ENCODE data around the gene CARD11. TPM values are rescaled to one million over a fixed set of nuclear protein-coding genes. Genes with fewer than 3 reads are reported as not detected.
A peak's percentile ranks its signal among the peaks of the same experiment; 100 is the strongest.

CARD11 gene
- total RNA-seq, 2 experiments from 2014 or later, result 163 TPM

- ChIA-PET CTCF (no interaction called here), POLR2A (interaction anchor here (1.3 kb wide), 1 partner anchor 160 kb away, joined by 4 read pairs; no protein-coding TSS in a partner anchor)
- Mint-ChIP-seq H3K27me3 (no peaks in the 10 kb centered on the region), H3K27ac (no peak overlapping the region), H3K4me3 (no peak overlapping the region), H3K36me3 (ENCODE audit: low read depth) (peaks cover 89% of the 10 kb centered on the region), H3K9me3 (peaks cover 20% of the 10 kb centered on the region), H3K4me1 (peaks cover 82% of the 10 kb centered on the region)
- DNase-seq, result no peak
Measured at GRCh38 chr7:2953099-2953498, 90.6 kb downstream of the CARD11 start.

DNA sequence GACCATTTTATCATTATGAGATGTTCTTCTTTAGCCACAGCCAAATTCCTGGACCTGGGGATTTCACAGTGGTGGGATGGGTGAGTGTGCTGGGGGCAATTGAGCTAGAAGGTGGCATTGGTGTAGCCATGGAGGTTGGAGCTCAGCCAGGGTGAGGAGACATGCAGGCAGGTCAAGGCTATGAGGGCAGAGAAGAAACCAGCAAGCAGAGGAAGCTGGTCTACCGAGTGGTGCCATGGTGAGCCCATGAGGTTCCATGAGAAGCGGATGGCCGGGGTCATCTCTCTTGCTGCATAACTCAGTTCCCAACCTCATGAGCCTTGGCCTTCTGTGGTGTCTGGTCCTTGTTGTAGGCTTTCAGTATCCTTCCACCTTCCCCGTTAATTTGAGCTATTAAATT, 91.4 kb downstream of the CARD11 start:
- no peak for DNase-seq
- H3K4me3 Mint-ChIP-seq, result no peak overlapping the region
- peaks cover 20% of the 10 kb centered on the region for H3K9me3 Mint-ChIP-seq
- H3K36me3 Mint-ChIP-seq (ENCODE audit: low read depth), result peaks cover 90% of the 10 kb centered on the region
- peaks cover 78% of the 10 kb centered on the region for H3K4me1 Mint-ChIP-seq
- CTCF ChIA-PET, result interaction anchor here (0.6 to 1.0 kb wide), 3 partner anchors 57 to 203 kb away, joined by 3 to 4 read pairs (median 4); no protein-coding TSS in a partner anchor
- no peaks in the 10 kb centered on the region for H3K27me3 Mint-ChIP-seq
- POLR2A ChIA-PET, result interaction anchor here (1.3 kb wide), 1 partner anchor 161 kb away, joined by 4 read pairs; no protein-coding TSS in a partner anchor
- H3K27ac Mint-ChIP-seq, result no peak overlapping the region

GRCh38 chr7:2950578-2950977, 93.1 kb downstream of the CARD11 start:
- H3K9me3 Mint-ChIP-seq, result peaks cover 20% of the 10 kb centered on the region
- H3K36me3 Mint-ChIP-seq (ENCODE audit: low read depth), result peaks cover 97% of the 10 kb centered on the region
- H3K27me3 Mint-ChIP-seq, result no peaks in the 10 kb centered on the region
- no peak overlapping the region for H3K4me3 Mint-ChIP-seq
- no peak for DNase-seq
- peaks cover 62% of the 10 kb centered on the region for H3K4me1 Mint-ChIP-seq
- ChIA-PET POLR2A (no interaction called here), CTCF (no interaction called here)
- H3K27ac Mint-ChIP-seq, result no peak overlapping the region

DNA sequence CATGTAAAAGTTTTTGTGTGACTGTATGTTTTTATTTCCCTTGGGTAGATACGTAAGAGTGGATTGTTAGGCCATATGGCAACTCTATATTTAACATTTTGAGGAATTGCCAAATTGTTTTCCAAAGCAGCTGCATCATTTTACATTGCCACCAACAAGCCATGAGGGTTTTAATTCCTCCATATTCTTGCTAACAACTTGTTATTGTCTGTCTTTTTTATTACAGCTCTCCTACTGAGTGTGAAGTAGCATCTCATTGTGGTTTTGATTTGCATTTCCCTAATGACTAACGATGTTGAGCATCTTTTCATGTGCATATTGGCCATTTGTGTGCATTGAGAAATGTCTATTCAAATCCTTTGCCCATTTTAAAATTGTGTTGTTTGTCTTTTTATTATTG, 94.9 kb downstream of the CARD11 start:
- Mint-ChIP-seq H3K27me3 (no peaks in the 10 kb centered on the region), H3K9me3 (peaks cover 20% of the 10 kb centered on the region), H3K36me3 (ENCODE audit: low read depth) (peaks cover 97% of the 10 kb centered on the region), H3K4me1 (peaks cover 45% of the 10 kb centered on the region), H3K27ac (no peak overlapping the region), H3K4me3 (no peak overlapping the region)
- POLR2A ChIA-PET, result interaction anchor here (1.5 kb wide), 1 partner anchor 20 kb away, joined by 3 read pairs; no protein-coding TSS in a partner anchor
- DNase-seq, result no peak
- CTCF ChIA-PET, result no interaction called here

- peak; percentile 6 for DNase-seq
- Mint-ChIP-seq H3K4me3 (no peak overlapping the region), H3K4me1 (peaks cover 39% of the 10 kb centered on the region), H3K27ac (no peak overlapping the region), H3K27me3 (no peaks in the 10 kb centered on the region), H3K36me3 (ENCODE audit: low read depth) (peaks cover 96% of the 10 kb centered on the region), H3K9me3 (peaks cover 22% of the 10 kb centered on the region)
- CTCF ChIA-PET, result interaction anchor here (0.5 kb wide), 2 partner anchors 9 to 14 kb away, joined by 3 read pairs; no protein-coding TSS in a partner anchor
- POLR2A ChIA-PET, result interaction anchor here (1.5 kb wide), 1 partner anchor 19 kb away, joined by 3 read pairs; no protein-coding TSS in a partner anchor
Measured at GRCh38 chr7:2947058-2947780, 96.4 kb downstream of the CARD11 start.

GRCh38 chr7:2945171-2945570, 98.5 kb downstream of the CARD11 start:
- H3K9me3 Mint-ChIP-seq, result peaks cover 9% of the 10 kb centered on the region
- CTCF ChIA-PET, result no interaction called here
- H3K27me3 Mint-ChIP-seq, result no peaks in the 10 kb centered on the region
- POLR2A ChIA-PET, result no interaction called here
- peaks cover 25% of the 10 kb centered on the region for H3K4me1 Mint-ChIP-seq
- H3K36me3 Mint-ChIP-seq (ENCODE audit: low read depth), result peaks cover 95% of the 10 kb centered on the region
- DNase-seq, result no peak
- no peak overlapping the region for H3K27ac Mint-ChIP-seq
- no peak overlapping the region for H3K4me3 Mint-ChIP-seq

GRCh38 chr7:2944739-2945138, 98.9 kb downstream of the CARD11 start:
- Mint-ChIP-seq H3K4me1 (peaks cover 22% of the 10 kb centered on the region), H3K27ac (no peak overlapping the region), H3K27me3 (no peaks in the 10 kb centered on the region), H3K36me3 (ENCODE audit: low read depth) (peaks cover 95% of the 10 kb centered on the region), H3K4me3 (no peak overlapping the region), H3K9me3 (peaks cover 7% of the 10 kb centered on the region)
- POLR2A ChIA-PET, result no interaction called here
- CTCF ChIA-PET, result no interaction called here
- DNase-seq, result no peak

GRCh38 chr7:2943851-2944601, 99.6 kb downstream of the CARD11 start:
- CTCF ChIA-PET, result interaction anchor here (0.6 kb wide), 1 partner anchor 125 kb away, joined by 3 read pairs; no protein-coding TSS in a partner anchor
- Mint-ChIP-seq H3K4me1 (peaks cover 15% of the 10 kb centered on the region), H3K27me3 (no peaks in the 10 kb centered on the region), H3K9me3 (peaks cover 3% of the 10 kb centered on the region), H3K4me3 (no peak overlapping the region), H3K27ac (no peak overlapping the region), H3K36me3 (ENCODE audit: low read depth) (peaks cover 95% of the 10 kb centered on the region)
- peak; percentile 14 for DNase-seq
- POLR2A ChIA-PET, result no interaction called here

- no peak overlapping the region for H3K27ac Mint-ChIP-seq
- no peak overlapping the region for H3K4me3 Mint-ChIP-seq
- H3K36me3 Mint-ChIP-seq (ENCODE audit: low read depth), result peaks cover 89% of the 10 kb centered on the region
- POLR2A ChIA-PET, result interaction anchor here (1.2 kb wide), 1 partner anchor 13 kb away, joined by 4 read pairs; no protein-coding TSS in a partner anchor
- CTCF ChIA-PET, result interaction anchor here (0.8 kb wide), 1 partner anchor 213 kb away, joined by 3 read pairs; no protein-coding TSS in a partner anchor
- peaks cover 3% of the 10 kb centered on the region for H3K9me3 Mint-ChIP-seq
- H3K4me1 Mint-ChIP-seq, result peaks cover 9% of the 10 kb centered on the region
- no peaks in the 10 kb centered on the region for H3K27me3 Mint-ChIP-seq
- DNase-seq, result no peak
Measured at GRCh38 chr7:2941216-2941859, 102.3 kb downstream of the CARD11 start.

DNA sequence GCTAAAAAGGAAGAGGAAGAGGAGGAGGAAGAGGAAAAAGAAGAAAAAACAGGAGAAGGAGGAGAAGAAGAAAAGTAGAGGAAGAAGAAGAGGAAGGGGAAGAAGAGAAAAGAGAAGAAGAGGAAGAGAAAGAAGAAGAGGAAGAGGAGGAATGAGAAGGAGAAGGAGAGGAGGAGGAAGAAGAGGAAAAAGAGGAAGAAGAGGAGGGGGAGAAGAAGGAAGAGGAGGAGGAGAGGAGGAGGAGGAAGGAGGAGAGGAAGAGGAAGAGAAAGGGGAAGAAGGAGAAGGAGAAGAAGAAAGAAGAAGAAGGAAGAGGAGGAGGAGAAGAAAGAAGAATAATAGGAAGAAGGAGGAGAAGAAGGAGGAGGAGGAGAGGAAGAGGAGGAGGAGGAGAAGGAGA, 103.2 kb downstream of the CARD11 start:
- CTCF ChIA-PET, result interaction anchor here (0.6 to 1.0 kb wide), 2 partner anchors 207 to 214 kb away, joined by 3 read pairs; no protein-coding TSS in a partner anchor
- POLR2A ChIA-PET, result no interaction called here
- Mint-ChIP-seq H3K27ac (no peak overlapping the region), H3K9me3 (peaks cover 3% of the 10 kb centered on the region), H3K27me3 (no peaks in the 10 kb centered on the region), H3K4me1 (peaks cover 9% of the 10 kb centered on the region), H3K36me3 (ENCODE audit: low read depth) (peaks cover 84% of the 10 kb centered on the region), H3K4me3 (no peak overlapping the region)
- DNase-seq, result no peak

DNA sequence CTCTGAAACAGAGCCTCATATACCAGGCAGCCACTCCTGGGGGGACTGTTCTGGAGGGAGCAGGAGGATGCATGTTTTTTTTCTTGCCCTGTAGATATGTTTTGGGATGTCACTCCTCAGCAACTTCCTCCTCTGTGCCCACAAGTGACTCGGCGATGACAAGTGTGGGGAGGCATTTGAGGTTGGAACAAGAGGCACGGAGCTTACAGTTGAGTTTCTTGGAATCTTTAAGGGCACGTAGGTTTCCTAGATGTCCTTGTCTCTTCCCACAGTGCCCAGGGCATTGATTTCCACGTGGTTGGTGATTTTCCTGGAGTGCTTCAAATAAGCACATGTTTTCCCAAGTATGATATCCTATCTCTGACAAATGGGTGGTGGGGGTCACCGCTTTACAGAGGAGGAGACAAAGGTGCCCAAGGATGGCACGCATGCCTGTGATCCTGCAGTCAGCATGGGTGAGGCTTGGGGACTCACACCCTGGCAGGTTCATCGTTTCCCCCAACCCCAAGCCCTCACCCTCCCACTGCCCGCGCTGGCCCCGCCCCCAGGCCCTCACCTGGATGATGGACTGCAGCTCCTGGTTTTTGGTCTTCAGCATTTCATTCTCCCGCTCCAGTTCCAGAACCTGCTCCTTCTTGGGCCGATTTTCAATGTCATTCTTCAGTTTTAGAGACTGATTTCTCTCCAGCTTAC, 104.3 kb downstream of the CARD11 start:
- no peak for DNase-seq
- H3K36me3 Mint-ChIP-seq (ENCODE audit: low read depth), result peaks cover 83% of the 10 kb centered on the region
- ChIA-PET POLR2A (no interaction called here), CTCF (interaction anchor here (0.6 to 1.0 kb wide), 2 partner anchors 215 to 387 kb away, joined by 3 read pairs; no protein-coding TSS in a partner anchor)
- no peak overlapping the region for H3K4me3 Mint-ChIP-seq
- H3K27me3 Mint-ChIP-seq, result no peaks in the 10 kb centered on the region
- H3K4me1 Mint-ChIP-seq, result peaks cover 8% of the 10 kb centered on the region
- peaks cover 3% of the 10 kb centered on the region for H3K9me3 Mint-ChIP-seq
- H3K27ac Mint-ChIP-seq, result peak overlapping the region; percentile 37

- Mint-ChIP-seq H3K4me3 (no peak overlapping the region), H3K9me3 (peaks cover 3% of the 10 kb centered on the region), H3K4me1 (peaks cover 8% of the 10 kb centered on the region), H3K36me3 (ENCODE audit: low read depth) (peaks cover 83% of the 10 kb centered on the region), H3K27me3 (no peaks in the 10 kb centered on the region), H3K27ac (no peak overlapping the region)
- no peak for DNase-seq
- ChIA-PET CTCF (interaction anchor here (0.7 kb wide), 1 partner anchor 9 kb away, joined by 3 read pairs; no protein-coding TSS in a partner anchor), POLR2A (no interaction called here)
Measured at GRCh38 chr7:2938514-2939192, 105.0 kb downstream of the CARD11 start.

Measured in activated CD4-positive, alpha-beta memory T cell treated with anti-CD3 and anti-CD28 coated beads, Interleukin-2, amount 10 ng/mL, durations not matched to agents 7 days and 5 days (primary cell).